Measurements from ENCODE around the gene NPVF. TPM values are rescaled to one million over a fixed set of nuclear protein-coding genes. Genes with fewer than 3 reads are reported as not detected.

The NPVF gene
- total RNA-seq, 1 experiment from 2014 or later = not detected

DNA sequence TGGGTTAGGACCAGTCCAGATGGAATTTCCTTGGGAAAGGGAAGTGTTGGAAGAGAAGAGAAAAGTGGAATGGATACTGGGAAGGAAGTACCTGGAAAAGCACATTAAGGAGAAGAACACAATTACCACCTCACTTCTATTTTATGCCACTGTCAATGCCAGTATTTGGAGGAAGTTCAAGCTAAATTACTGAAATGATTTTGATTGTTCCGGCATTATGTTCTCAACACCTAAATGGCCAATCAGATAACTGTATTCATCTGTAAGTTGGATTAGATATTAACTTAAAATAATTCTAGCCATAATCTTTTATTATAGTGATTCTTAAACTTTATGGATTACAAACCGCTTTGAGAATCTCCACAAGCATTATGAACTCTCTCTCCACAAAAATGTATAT lies 7.3 kb downstream of the NPVF start:
- DNase-seq = no peak
- Histone ChIP-seq H3K4me1 (no peaks in the 10 kb centered on the region), H3K4me3 (ENCODE audit: low read depth, low read length) (no peak overlapping the region), H3K9me3 (no peaks in the 10 kb centered on the region), H3K36me3 (ENCODE audit: control insufficient read depth, insufficient read depth, low read length) (no peaks in the 10 kb centered on the region), H3K27me3 (replicated peaks; ENCODE audit: control insufficient read depth, insufficient read depth, low read length) (peaks cover 2% of the 10 kb centered on the region; the same call in 1 of the 2 replicates)
- no peaks in the 10 kb centered on the region for H3K4me1 Mint-ChIP-seq (ENCODE audit: low read depth, unreplicated experiment)
- CTCF ChIA-PET = no interaction called here
- BruUV-seq (replicated peaks) = no TSS peak
- no peaks in the 10 kb centered on the region for H3K9me3 Mint-ChIP-seq (ENCODE audit: unreplicated experiment)
- H3K27me3 Mint-ChIP-seq (ENCODE audit: insufficient read depth, unreplicated experiment) = peaks cover 29% of the 10 kb centered on the region
- no peak overlapping the region for H3K27ac Mint-ChIP-seq (ENCODE audit: unreplicated experiment)
- intact Hi-C loops (cut with micrococcal nuclease; ENCODE audit: unreplicated experiment) = no loop called here
- TF ChIP-seq, protein P1, sequence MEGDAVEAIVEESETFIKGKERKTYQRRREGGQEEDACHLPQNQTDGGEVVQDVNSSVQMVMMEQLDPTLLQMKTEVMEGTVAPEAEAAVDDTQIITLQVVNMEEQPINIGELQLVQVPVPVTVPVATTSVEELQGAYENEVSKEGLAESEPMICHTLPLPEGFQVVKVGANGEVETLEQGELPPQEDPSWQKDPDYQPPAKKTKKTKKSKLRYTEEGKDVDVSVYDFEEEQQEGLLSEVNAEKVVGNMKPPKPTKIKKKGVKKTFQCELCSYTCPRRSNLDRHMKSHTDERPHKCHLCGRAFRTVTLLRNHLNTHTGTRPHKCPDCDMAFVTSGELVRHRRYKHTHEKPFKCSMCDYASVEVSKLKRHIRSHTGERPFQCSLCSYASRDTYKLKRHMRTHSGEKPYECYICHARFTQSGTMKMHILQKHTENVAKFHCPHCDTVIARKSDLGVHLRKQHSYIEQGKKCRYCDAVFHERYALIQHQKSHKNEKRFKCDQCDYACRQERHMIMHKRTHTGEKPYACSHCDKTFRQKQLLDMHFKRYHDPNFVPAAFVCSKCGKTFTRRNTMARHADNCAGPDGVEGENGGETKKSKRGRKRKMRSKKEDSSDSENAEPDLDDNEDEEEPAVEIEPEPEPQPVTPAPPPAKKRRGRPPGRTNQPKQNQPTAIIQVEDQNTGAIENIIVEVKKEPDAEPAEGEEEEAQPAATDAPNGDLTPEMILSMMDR (IDR thresholded peaks at IDR 0.05; ENCODE audit: insufficient read depth in 1 of 2, low read depth in 1 of 2, low read length in 1 of 2, severe bottlenecking in 1 of 2, unreplicated experiment in 1 of 2) = no peak
- no peak overlapping the region for H3K4me3 Mint-ChIP-seq (ENCODE audit: unreplicated experiment)
- no peaks in the 10 kb centered on the region for H3K36me3 Mint-ChIP-seq (ENCODE audit: insufficient read depth, unreplicated experiment)
- POLR2A ChIA-PET = no interaction called here

DNA sequence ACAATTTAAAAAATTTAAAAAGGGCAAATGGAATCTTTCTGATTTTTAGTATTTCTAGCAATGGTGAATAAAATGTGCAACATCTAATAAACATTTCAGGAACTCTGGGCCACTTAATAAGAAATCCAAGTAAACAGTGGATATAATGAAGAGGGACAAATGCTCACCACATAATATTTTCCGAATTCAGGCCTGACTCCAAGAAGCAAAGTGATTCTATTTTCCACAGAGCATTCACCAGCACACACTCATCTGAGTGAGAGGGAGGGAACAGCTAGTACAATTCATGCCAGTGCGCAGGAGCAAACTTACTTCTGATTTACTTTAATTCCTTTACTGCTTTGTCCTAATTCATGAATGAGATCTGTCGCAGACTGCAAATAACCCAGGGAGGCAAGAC lies 10.1 kb downstream of the NPVF start:
- intact Hi-C loops (cut with micrococcal nuclease; ENCODE audit: unreplicated experiment) = no loop called here
- H3K27me3 Mint-ChIP-seq (ENCODE audit: insufficient read depth, unreplicated experiment) = peaks cover 22% of the 10 kb centered on the region
- no peak overlapping the region for H3K4me3 ChIP-seq (ENCODE audit: low read depth, low read length)
- no TSS peak for BruUV-seq (replicated peaks)
- no peaks in the 10 kb centered on the region for H3K27me3 ChIP-seq (replicated peaks; ENCODE audit: control insufficient read depth, insufficient read depth, low read length)
- no peaks in the 10 kb centered on the region for H3K4me1 ChIP-seq
- no peaks in the 10 kb centered on the region for H3K9me3 Mint-ChIP-seq (ENCODE audit: unreplicated experiment)
- H3K9me3 ChIP-seq = no peaks in the 10 kb centered on the region
- H3K4me3 Mint-ChIP-seq (ENCODE audit: unreplicated experiment) = no peak overlapping the region
- POLR2A ChIA-PET = interaction anchor here (0.5 kb wide), 1 partner anchor 93 kb away, joined by 8 read pairs; no protein-coding TSS in a partner anchor
- no peaks in the 10 kb centered on the region for H3K36me3 ChIP-seq (ENCODE audit: control insufficient read depth, insufficient read depth, low read length)
- CTCF ChIA-PET = interaction anchor here (0.6 kb wide), 1 partner anchor 19 kb away, joined by 3 read pairs; no protein-coding TSS in a partner anchor
- no peaks in the 10 kb centered on the region for H3K4me1 Mint-ChIP-seq (ENCODE audit: low read depth, unreplicated experiment)
- H3K36me3 Mint-ChIP-seq (ENCODE audit: insufficient read depth, unreplicated experiment) = no peaks in the 10 kb centered on the region
- DNase-seq = no peak
- no peak overlapping the region for H3K27ac Mint-ChIP-seq (ENCODE audit: unreplicated experiment)
- TF ChIP-seq, protein P1 (IDR thresholded peaks at IDR 0.05; ENCODE audit: insufficient read depth in 1 of 2, low read depth in 1 of 2, low read length in 1 of 2, severe bottlenecking in 1 of 2, unreplicated experiment in 1 of 2) = no peak

DNA sequence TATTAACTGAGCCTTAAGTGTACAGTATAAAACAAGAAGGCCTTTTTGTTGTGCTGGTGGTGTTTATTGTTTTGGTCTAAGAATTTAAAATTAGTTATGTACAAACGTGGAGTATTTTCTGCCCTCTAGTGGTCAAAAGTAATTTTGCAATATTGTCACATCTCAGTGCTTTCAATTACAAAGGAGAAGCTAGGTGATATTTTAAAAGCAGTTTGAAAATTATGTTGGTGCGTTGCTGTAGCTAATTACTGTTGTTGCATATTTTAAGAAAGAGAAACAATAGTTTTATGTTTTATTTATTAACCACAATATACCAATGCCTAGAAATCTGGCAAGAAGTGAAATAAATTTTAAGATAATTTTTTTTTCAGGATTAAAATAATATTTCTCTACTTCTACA lies 11.4 kb downstream of the NPVF start:
- Histone ChIP-seq H3K27me3 (replicated peaks; ENCODE audit: control insufficient read depth, insufficient read depth, low read length) (no peaks in the 10 kb centered on the region), H3K9me3 (no peaks in the 10 kb centered on the region), H3K4me3 (ENCODE audit: low read depth, low read length) (no peak overlapping the region), H3K4me1 (no peaks in the 10 kb centered on the region), H3K36me3 (ENCODE audit: control insufficient read depth, insufficient read depth, low read length) (no peaks in the 10 kb centered on the region)
- Mint-ChIP-seq H3K4me1 (ENCODE audit: low read depth, unreplicated experiment) (no peaks in the 10 kb centered on the region), H3K27me3 (ENCODE audit: insufficient read depth, unreplicated experiment) (peaks cover 12% of the 10 kb centered on the region), H3K27ac (ENCODE audit: unreplicated experiment) (no peak overlapping the region), H3K4me3 (ENCODE audit: unreplicated experiment) (no peak overlapping the region), H3K9me3 (ENCODE audit: unreplicated experiment) (no peaks in the 10 kb centered on the region), H3K36me3 (ENCODE audit: insufficient read depth, unreplicated experiment) (no peaks in the 10 kb centered on the region)
- TF ChIP-seq, protein P1 (IDR thresholded peaks at IDR 0.05; ENCODE audit: insufficient read depth in 1 of 2, low read depth in 1 of 2, low read length in 1 of 2, severe bottlenecking in 1 of 2, unreplicated experiment in 1 of 2) = peak; percentile 68 to 72
- ChIA-PET CTCF (interaction anchor here (0.6 to 1.4 kb wide), 13 partner anchors 8 to 547 kb away, joined by 3 to 25 read pairs (median 3); partner anchors contain the start of gene CYCS), POLR2A (interaction anchor here (0.6 to 0.9 kb wide), 2 partner anchors 37 to 92 kb away, joined by 3 to 4 read pairs; partner anchors contain the start of gene CYCS)
- intact Hi-C loops (cut with micrococcal nuclease; ENCODE audit: unreplicated experiment) = loop anchor here (1.0 kb wide), 1 partner anchor 37 kb away; a partner anchor contains a TSS
- DNase-seq = peak in 1 of 2 experiments; percentile 44
- no TSS peak for BruUV-seq (replicated peaks)
